ENCODE measurements around the gene ITPR2. TPM values are rescaled to one million over a fixed set of nuclear protein-coding genes. Genes with fewer than 3 reads are reported as not detected.
A peak's percentile ranks its signal among the peaks of the same experiment; 100 is the strongest.

Gene ITPR2
- total RNA-seq, 1 donor from 2014 or later, result 15.8 TPM

DNA sequence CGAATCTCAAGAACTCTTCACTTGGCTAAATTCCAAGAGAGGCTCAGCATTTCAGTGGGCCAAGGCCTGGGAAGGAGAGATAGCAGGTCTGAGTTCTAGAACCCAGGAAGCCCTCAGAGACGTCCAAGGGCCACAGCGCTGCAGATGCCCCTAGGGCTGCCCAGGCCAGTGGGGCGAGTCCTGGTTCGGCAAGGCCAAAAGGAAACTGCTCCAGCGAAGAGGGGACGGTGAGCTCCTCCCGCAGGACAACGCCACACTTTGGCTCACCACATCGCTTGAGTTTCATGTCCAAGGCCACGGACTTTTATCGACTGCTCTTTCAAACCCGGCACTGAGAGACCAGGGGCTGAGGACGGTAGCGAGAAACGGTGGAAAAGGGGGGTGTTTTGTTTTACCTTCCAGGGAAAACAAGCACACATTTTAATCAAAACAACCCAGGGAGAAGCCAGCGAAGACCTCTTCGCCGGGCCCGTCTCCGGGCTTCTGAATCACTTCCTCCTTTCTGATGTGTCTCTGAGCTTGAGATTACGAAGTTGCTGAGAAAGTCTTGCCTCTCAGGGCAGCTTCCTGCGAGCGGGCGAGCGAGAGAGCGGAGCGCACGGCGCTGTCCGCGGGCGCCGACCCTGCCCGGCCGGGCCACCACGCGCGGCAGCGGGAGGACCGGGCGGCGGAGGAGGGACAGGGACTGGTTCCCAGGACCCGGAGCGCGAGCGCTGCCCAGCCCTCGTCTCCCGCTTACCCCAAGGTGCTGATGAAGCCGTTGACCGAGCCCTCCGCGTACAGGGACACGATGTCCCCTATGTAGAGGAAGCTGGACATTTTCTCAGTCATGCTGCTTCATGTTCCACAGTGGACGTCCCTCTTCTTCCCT lies 808 bp downstream of the ITPR2 start:
- no peaks in the 10 kb centered on the region for H3K36me3 ChIP-seq
- peak overlapping the region; percentile 91 for H3K27ac ChIP-seq (replicated peaks)
- no peaks in the 10 kb centered on the region for H3K27me3 ChIP-seq (ENCODE audit: low read depth)
- H3K9me3 ChIP-seq (replicated peaks), result no peaks in the 10 kb centered on the region
- H3K4me3 ChIP-seq, result peak overlapping the region; percentile 82
- intact Hi-C loops (cut with micrococcal nuclease), result no loop called here
- DNase-seq, result peak; percentile 63
- TF ChIP-seq, protein P1, sequence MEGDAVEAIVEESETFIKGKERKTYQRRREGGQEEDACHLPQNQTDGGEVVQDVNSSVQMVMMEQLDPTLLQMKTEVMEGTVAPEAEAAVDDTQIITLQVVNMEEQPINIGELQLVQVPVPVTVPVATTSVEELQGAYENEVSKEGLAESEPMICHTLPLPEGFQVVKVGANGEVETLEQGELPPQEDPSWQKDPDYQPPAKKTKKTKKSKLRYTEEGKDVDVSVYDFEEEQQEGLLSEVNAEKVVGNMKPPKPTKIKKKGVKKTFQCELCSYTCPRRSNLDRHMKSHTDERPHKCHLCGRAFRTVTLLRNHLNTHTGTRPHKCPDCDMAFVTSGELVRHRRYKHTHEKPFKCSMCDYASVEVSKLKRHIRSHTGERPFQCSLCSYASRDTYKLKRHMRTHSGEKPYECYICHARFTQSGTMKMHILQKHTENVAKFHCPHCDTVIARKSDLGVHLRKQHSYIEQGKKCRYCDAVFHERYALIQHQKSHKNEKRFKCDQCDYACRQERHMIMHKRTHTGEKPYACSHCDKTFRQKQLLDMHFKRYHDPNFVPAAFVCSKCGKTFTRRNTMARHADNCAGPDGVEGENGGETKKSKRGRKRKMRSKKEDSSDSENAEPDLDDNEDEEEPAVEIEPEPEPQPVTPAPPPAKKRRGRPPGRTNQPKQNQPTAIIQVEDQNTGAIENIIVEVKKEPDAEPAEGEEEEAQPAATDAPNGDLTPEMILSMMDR (IDR thresholded peaks at IDR 0.05; ENCODE audit: borderline replicate concordance), result no peak
- H3K4me1 ChIP-seq, result peaks cover 31% of the 10 kb centered on the region

DNA sequence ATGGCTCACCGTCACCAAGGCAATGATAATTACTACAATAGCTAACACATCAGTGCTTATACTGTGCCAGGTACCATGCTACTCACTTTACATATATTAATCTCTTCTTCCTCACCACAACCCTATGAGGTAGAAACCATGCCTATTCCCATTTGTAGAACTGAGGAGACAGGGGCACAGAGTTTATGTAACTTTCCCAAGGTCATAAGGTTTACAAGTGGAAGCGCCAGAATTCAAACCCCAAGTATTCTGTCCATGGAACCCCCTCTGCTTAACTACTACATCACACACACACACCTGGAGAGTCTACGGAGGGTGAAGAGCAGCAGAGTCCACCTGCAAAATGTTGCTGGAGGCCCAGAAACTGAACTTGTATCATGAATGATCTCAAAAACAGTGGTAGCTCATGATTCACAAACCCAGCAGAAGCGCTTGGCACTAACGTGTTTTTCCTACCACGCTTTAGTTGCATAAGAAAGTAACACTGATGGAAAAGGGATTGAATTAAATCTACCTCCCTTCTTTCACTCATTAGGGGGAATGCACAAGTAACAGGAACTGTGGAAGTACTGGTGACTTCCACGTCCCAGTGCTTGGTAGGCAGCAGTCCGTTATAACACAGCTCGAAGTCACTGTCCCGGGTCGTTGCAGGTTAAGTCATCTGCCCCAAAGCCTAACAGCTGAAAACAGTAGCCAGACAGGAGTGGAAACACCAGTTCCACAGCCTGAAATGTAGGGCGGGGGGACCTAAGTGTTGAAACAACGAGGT lies 2.0 kb downstream of the ITPR2 start:
- no peak overlapping the region for H3K27ac ChIP-seq (replicated peaks)
- H3K36me3 ChIP-seq, result no peaks in the 10 kb centered on the region
- TF ChIP-seq, protein P1 (IDR thresholded peaks at IDR 0.05; ENCODE audit: borderline replicate concordance), result no peak
- intact Hi-C loops (cut with micrococcal nuclease), result no loop called here
- H3K4me3 ChIP-seq, result peak overlapping the region; percentile 82
- no peaks in the 10 kb centered on the region for H3K9me3 ChIP-seq (replicated peaks)
- H3K27me3 ChIP-seq (ENCODE audit: low read depth), result no peaks in the 10 kb centered on the region
- DNase-seq, result no peak
- peaks cover 31% of the 10 kb centered on the region for H3K4me1 ChIP-seq

DNA sequence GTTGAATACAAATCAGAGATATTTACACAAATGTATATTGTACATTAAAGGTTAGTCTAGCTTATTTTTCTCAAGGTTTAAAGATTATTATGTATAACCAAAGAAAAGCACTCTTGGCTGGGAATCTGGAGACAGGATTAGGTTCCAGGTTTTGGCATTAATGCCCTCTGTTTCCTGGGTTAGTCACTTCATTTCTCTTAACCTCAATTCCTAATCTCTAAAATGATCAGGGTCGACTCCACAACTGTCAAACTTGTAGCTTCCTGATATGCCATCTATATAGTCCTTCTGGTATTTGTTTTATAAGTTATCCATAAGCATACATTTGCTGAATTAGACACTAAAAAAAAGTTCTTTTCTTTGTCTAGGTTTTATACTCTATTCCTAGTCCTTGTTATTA lies 2.6 kb downstream of the ITPR2 start:
- Histone ChIP-seq H3K4me1 (peaks cover 31% of the 10 kb centered on the region), H3K9me3 (replicated peaks) (no peaks in the 10 kb centered on the region), H3K27me3 (ENCODE audit: low read depth) (no peaks in the 10 kb centered on the region), H3K4me3 (peak overlapping the region; percentile 82), H3K36me3 (no peaks in the 10 kb centered on the region), H3K27ac (replicated peaks) (no peak overlapping the region)
- intact Hi-C loops (cut with micrococcal nuclease), result no loop called here
- no peak for DNase-seq
- TF ChIP-seq, protein P1 (IDR thresholded peaks at IDR 0.05; ENCODE audit: borderline replicate concordance), result no peak

DNA sequence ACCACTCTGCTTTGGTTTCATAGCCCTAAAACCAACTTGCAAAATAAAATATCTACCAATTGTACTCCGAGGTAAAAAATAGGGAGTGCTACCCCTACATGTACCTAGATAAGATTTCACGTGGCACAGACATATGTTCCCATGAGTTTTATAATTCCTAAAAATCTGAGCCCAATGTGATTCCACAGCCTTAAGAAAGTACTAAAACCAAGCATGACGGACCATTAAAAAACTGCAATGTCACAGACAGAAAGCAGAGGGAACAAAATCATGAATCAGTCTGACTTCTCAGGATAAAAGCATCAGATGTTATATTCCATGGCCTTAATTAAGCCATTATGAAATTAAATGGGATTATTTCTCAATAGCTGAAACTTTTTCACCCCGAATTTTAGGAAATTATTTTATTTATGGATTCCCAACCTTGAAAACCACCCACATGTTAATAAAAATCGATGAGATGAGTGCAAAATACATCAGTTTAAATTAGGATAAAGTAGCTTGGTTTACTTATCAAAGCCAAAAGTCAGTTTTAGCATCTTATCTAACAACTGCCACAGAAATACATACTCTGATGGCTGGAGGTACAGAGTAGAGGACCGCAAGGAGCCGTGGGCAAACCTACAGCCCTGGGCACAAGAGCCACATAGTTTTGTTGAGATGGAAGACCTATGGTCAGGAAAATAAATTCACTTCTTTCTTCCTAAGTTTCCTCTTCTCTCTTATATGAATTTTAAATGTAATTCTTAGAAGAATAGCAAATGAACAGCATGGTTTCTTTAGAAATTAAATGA lies 4.5 kb downstream of the ITPR2 start:
- H3K27ac ChIP-seq (replicated peaks), result no peak overlapping the region
- H3K27me3 ChIP-seq (ENCODE audit: low read depth), result no peaks in the 10 kb centered on the region
- intact Hi-C loops (cut with micrococcal nuclease), result no loop called here
- DNase-seq, result no peak
- no peak overlapping the region for H3K4me3 ChIP-seq
- TF ChIP-seq, protein P1 (IDR thresholded peaks at IDR 0.05; ENCODE audit: borderline replicate concordance), result no peak
- H3K36me3 ChIP-seq, result no peaks in the 10 kb centered on the region
- no peaks in the 10 kb centered on the region for H3K9me3 ChIP-seq (replicated peaks)
- peaks cover 23% of the 10 kb centered on the region for H3K4me1 ChIP-seq

DNA sequence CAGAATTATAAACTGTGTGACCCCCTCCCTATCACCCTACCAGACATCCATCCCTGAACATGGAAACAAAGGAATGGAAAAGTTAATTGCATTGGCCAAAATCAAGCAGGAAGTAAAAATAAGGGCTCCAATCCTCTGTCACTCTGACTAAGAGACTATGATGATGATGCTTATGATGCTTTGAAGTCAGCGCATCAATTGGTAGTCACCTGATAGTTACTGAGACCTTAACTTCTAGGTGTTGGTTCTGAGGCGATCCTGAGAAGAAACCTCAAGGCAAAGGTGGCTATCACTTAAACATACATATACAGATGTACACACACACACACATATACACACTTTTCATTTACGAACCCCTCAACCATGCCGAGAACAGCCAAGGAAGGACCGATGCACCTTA lies 6.6 kb downstream of the ITPR2 start:
- Histone ChIP-seq H3K4me1 (peaks cover 12% of the 10 kb centered on the region), H3K4me3 (no peak overlapping the region), H3K36me3 (no peaks in the 10 kb centered on the region), H3K9me3 (replicated peaks) (no peaks in the 10 kb centered on the region), H3K27me3 (ENCODE audit: low read depth) (no peaks in the 10 kb centered on the region), H3K27ac (replicated peaks) (no peak overlapping the region)
- DNase-seq, result no peak
- TF ChIP-seq, protein P1 (IDR thresholded peaks at IDR 0.05; ENCODE audit: borderline replicate concordance), result no peak
- intact Hi-C loops (cut with micrococcal nuclease), result no loop called here
